SW 1271 (cell line): ENCODE results near the gene CISD3.

ENCODE experiments used
- DNase-seq, 2 experiments: peaks; one replicate each; lab custom pipeline; 2025; lab: John Stamatoyannopoulos, UW

CISD3 gene

GRCh38 chr17:38728290-38728831, 1.8 kb upstream of the CISD3 start:
- no peak for DNase-seq

GRCh38 chr17:38729368-38729885, 714 bp upstream of the CISD3 start:
- no peak for DNase-seq

- peak in 1 of 2 experiments; percentile 62 for DNase-seq
These were observed 612 bp downstream of the CISD3 start for GRCh38 chr17:38730526-38731379.

- DNase-seq, result no peak
These were observed 1.6 kb downstream of the CISD3 start for GRCh38 chr17:38731526-38732294.

- no peak for DNase-seq
These were observed 2.5 kb downstream of the CISD3 start for GRCh38 chr17:38732376-38733281.

DNA sequence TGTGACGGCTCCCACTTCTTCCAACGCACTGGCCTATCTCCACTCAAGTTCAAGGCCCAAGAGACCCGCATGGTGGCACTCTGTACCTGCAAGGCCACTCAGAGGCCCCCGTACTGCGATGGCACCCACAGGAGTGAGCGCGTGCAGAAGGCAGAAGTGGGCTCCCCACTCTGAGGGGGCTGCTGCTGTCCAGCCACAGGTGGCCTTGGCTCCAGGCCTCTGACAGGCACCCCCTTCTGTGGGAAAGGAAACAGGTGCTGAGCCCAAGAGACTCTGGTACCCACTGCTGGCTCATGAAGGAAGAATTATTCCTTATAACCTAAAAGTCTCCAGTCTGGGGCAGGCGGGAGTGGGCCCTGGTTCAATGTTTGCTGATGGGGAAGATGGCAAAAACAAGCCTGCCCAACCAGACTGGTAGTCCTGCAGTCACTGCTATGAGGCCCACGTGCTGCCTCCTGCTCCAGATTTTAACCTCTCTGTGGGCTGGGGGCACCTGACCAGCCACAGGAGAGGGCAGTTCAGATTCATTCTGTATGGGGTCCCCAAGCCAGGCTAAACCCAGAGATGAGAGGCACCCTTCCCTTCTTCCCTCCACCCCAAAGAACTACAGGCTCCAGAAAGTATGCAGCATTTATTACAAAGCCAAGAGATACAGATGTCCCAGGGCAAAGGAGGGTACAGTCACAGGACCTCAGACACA, 3.3 kb downstream of the CISD3 start:
- DNase-seq, result peak in 1 of 2 experiments; percentile 28

DNA sequence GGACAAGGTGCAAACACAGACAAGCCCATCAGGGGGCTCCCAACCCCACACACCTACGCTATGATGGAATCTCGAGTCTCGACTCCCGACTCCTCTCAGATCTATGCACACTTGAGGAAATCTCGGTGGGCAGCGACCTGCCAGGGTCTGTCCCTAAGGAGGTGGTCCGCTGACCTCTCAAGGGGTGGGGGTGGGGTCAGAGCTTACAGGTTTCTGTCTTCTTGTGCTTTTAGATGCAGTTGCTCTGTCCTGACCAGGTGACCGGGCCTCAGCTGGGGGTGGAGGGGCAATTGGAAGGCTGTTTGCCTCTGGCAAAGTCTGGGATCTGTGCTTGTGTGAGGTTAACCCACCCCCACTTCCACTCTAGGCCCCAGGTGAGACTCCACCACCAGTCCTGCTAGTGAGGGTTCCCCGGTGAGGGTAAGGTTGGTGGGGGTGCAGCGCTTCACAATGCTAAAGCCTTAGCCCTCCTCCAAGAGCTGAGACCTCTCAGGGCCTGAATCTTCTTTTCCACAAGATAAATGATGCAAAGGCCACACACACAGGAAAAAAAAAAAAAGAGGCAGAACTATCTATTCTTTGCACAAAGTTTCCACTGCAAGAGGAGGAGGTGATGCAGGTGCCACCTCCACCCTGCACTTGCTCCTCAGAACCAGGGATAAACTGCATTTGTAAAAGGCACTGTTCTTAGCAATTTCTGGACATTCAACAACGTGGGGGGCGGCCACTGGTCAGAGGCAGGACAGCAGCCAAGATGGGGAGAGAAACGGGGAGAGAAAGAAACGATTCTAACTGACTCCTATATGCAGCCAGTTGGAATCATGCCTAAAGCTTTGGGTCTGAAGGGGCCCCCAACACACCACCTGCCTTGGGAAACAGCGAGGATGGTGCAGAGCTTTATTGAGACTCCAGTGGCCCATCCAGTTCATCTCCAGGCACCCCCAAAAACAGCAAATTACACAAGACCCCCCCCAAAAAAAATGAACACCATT, 4.1 kb downstream of the CISD3 start:
- DNase-seq, result no peak

- DNase-seq, result no peak
These were observed 5.2 kb downstream of the CISD3 start for GRCh38 chr17:38735161-38735997.

GRCh38 chr17:38738007-38738662, 8.0 kb downstream of the CISD3 start:
- no peak for DNase-seq

DNA sequence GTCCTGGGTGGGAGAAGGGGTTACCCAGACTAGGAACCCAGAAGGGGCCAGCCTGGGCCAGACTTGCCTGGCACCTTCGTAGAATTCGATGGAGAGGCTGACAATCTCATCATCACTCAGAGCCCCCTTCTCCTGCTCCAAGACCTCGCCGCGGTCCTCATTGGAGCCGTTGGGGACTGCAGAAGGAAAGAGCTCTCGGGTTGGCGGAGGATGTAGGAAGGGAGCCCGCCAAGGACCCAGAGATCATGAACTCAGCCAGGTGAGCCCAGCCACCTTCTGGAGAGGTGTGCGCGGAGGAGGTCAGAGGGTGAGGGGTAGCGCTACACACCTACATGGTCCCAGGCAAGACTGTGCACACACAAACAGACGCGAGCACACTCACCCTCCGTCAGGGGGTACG, 8.5 kb downstream of the CISD3 start:
- DNase-seq, result no peak

DNA sequence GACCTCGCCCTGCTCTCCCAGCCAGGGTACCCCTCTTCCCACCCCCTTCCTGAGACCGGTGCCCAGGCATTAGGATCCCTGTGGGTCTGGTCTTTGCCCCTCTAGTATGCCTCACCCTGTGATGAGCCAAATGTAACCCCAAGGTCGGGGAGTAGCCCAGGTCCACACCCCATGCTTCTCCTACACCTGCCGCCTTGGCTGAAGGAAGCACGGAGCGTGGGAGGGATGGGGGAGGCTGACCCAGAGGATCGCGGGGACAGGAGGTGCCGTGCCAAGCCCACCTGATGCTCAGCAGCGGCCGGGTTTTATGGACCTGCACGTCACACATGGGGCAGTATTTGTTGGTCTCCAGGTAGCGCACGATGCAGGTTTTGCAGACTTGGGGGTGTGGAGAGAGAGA, 9.2 kb downstream of the CISD3 start:
- no peak for DNase-seq

- DNase-seq, result no peak
These were observed 9.9 kb downstream of the CISD3 start for GRCh38 chr17:38740044-38740443.

GRCh38 chr17:38740806-38741205, 10.7 kb downstream of the CISD3 start:
- no peak for DNase-seq

DNA sequence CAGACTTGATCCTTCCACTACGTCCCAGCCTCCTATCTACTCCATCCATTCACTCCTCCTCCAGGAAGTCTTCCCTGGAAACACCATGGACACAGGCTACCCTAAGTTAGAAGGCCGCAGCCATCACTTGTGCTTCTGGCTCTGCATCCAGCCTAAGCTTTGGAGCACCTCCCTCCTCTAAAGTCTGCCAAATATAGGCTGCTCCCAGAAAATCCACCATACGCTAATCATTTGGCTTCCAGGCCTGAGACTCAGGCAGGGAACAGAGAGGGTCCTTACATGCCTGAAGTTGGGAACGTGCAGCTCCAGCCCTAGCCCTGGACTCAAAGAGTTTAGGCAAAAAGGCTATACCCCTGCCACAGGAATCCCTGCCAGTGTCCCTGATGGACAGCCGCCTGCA, 11.3 kb downstream of the CISD3 start:
- DNase-seq, result no peak

GRCh38 chr17:38741921-38742410, 11.8 kb downstream of the CISD3 start:
- no peak for DNase-seq

DNA sequence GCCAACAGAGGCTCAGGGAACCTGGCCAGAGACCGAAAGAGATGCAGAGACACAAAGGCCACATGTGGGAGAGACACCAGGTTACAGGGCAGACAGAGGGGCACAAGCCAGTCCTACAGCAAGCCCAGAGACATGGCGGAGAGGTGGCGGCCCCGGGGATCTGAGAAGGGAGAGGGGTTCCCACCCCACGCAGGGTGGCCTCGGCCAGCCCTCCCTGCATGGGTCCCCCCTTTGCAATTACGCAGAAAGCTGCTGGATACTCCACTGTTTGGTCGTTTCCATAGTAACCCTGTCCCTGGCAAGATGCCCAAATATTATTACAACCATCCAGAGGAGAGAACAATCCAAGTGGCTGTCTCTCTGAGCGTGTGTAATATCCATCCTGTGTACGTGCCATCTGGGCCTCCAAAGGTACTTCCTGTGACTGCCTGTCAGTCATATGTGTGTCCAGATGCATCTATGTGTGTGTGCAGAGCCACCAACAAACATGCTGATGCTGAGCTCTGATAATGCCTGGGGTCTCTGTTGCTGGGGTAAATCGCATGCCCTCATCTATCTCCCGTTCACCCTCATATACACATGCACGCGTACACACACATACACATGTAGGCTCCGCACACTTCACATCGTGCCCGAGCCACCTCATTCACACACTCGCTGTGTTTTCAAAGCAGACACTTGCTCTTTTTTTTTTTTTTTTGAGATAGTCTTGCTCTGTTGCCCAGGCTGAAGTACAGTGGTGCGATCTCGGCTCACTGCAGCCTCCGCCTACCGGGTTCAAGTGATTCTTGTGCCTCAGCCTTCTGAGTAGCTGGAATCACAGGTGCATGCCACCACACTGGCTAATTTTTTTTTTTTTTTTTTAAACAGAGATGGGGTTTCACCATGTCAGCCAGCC, 12.5 kb downstream of the CISD3 start:
- DNase-seq, result peak in 1 of 2 experiments; percentile 37

- no peak for DNase-seq
These were observed 13.5 kb downstream of the CISD3 start for GRCh38 chr17:38743556-38744171.
